ACC112 (cell line): Measurements from ENCODE around the gene EIPR1.

Experiments used
- H2AFZ ChIP-seq: fragments of 200-600 bp; sonication (generic); one replicate; pipeline ENCODE4 v1.6.0; 2017; ENCODE audit warnings: antibody characterized with exemption, low read length; ENCODE audit not compliant: unreplicated experiment
- H3K27ac ChIP-seq: fragments of 200-600 bp; sonication (generic); 2 replicates; pipeline ENCODE4 v1.5.1; 2014; ENCODE audit warnings: low read depth, mild to moderate bottlenecking, antibody characterized with exemption, low read length, moderate library complexity
- H3K27me3 ChIP-seq: fragments of 200-600 bp; sonication (generic); 2 replicates; pipeline ENCODE4 v1.6.1; 2014; ENCODE audit warnings: mild to moderate bottlenecking, antibody characterized with exemption, low read length, moderate library complexity, mixed read lengths; ENCODE audit not compliant: insufficient read depth
- H3K36me3 ChIP-seq: fragments of 200-600 bp; sonication (generic); 2 replicates; pipeline ENCODE4 v1.6.1; 2016; ENCODE audit warnings: mild to moderate bottlenecking, antibody characterized with exemption, low read length, moderate library complexity, mixed read lengths; ENCODE audit not compliant: insufficient read depth
- H3K4me1 ChIP-seq: fragments of 200-600 bp; sonication (generic); one replicate; pipeline ENCODE4 v1.6.1; 2016; ENCODE audit warnings: low read length, mixed read lengths; ENCODE audit not compliant: insufficient read depth, unreplicated experiment, control insufficient read depth
- H3K4me3 ChIP-seq: fragments of 200-600 bp; sonication (generic); 2 replicates; pipeline ENCODE4 v1.5.1; 2014; ENCODE audit warnings: mild to moderate bottlenecking, low read depth, low read length
- H3K79me2 ChIP-seq: fragments of 200-600 bp; sonication (generic); one replicate; pipeline ENCODE4 v1.6.0; 2016; ENCODE audit warnings: low read length; ENCODE audit not compliant: control insufficient read depth, unreplicated experiment, insufficient read depth

EIPR1 gene

DNA sequence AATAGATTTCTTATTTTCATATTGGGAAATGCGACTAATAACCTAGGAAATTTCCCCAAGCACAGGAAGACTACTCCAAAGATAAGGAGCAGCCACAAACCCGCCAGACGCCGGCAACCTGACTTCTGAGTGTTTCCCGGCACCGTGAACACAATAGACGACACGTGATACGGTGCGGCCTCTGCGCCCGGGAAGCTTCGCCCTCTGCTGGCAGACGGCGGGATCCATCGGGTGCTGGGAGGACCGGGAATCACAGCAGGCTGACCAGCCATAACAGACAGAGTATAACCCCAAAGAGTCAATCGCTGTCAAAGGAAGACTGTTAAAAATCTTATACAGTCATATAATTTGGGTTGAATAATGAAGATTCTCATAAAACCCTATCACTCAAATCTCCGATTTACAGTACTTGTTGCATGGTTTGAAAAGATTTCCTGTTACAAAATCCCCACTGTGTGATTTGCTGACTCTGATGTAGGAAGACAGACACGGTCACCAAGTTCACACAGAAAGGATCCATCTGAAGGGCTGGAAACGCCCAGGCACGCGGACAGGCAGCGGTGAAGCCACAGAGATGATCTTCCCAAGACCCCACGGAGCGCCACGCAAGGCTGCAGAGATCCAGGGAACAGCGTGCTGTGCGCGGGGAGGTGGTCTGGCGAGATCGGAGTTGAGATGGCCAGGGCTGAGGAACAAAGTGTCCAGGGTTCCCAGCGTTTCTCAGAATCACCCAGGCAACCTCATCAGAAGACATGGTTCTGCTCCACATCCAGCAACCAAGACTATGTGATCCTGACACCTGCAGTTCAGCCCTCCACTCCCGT lies 73.8 kb downstream of the EIPR1 start:
- Histone ChIP-seq H3K27ac (no peak overlapping the region), H3K36me3 (no peaks in the 10 kb centered on the region), H3K4me3 (no peak overlapping the region), H3K79me2 (peaks cover 8% of the 10 kb centered on the region), H3K27me3 (no peaks in the 10 kb centered on the region), H3K4me1 (no peaks in the 10 kb centered on the region), H2AFZ (peak overlapping the region; percentile 61)

- H3K27me3 ChIP-seq, result no peaks in the 10 kb centered on the region
- no peak overlapping the region for H3K4me3 ChIP-seq
- H3K4me1 ChIP-seq, result no peaks in the 10 kb centered on the region
- peaks cover 4% of the 10 kb centered on the region for H3K79me2 ChIP-seq
- H3K36me3 ChIP-seq, result no peaks in the 10 kb centered on the region
- no peak overlapping the region for H3K27ac ChIP-seq
- H2AFZ ChIP-seq, result peak overlapping the region; percentile 61
Observed at GRCh38 chr2:3302751-3303582, 74.7 kb downstream of the EIPR1 start.

DNA sequence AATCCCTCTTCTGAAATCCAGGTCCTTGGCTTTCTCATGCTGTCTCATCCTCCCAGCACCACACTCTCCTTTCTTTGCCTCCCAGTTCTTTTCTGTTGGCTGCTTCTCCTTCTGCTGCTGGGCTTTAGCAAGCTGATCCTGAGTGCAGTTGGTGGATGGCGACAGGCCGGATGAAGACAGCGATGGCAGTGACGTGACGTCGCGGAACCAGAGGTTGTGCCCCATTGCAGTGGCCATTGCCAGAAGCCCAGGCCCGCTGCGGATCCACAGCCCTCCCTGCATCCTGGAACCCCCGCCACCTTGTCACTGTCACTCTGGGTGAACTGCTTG lies 75.2 kb downstream of the EIPR1 start:
- no peaks in the 10 kb centered on the region for H3K36me3 ChIP-seq
- no peak overlapping the region for H3K27ac ChIP-seq
- no peaks in the 10 kb centered on the region for H3K4me1 ChIP-seq
- H2AFZ ChIP-seq, result no peak overlapping the region
- no peaks in the 10 kb centered on the region for H3K27me3 ChIP-seq
- H3K4me3 ChIP-seq, result no peak overlapping the region
- H3K79me2 ChIP-seq, result peaks cover 4% of the 10 kb centered on the region

DNA sequence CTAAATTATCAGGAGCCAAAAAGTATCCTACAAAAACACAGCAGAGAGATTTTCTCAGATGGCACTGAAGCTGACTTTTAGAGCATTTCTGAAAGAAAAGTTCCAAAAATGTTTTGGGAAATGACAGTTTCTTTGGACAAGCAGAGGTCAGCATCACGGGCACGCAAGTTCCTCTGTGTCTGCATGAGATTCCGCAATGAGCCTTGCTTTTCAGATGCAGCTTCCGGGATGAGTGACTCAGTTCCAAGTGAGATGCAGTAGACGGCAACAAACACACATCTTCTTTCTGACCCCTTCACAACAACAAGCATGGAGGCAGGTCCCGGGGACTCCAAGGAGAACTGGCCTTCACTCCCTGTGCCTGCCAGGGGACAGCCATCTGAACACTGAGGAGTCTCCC lies 76.6 kb downstream of the EIPR1 start:
- peaks cover 4% of the 10 kb centered on the region for H3K79me2 ChIP-seq
- no peak overlapping the region for H3K27ac ChIP-seq
- H3K4me3 ChIP-seq, result no peak overlapping the region
- no peaks in the 10 kb centered on the region for H3K27me3 ChIP-seq
- H3K36me3 ChIP-seq, result no peaks in the 10 kb centered on the region
- H3K4me1 ChIP-seq, result no peaks in the 10 kb centered on the region
- H2AFZ ChIP-seq, result no peak overlapping the region

- no peaks in the 10 kb centered on the region for H3K27me3 ChIP-seq
- H3K79me2 ChIP-seq, result peaks cover 4% of the 10 kb centered on the region
- H3K27ac ChIP-seq, result no peak overlapping the region
- H3K4me3 ChIP-seq, result no peak overlapping the region
- no peaks in the 10 kb centered on the region for H3K4me1 ChIP-seq
- no peak overlapping the region for H2AFZ ChIP-seq
- no peaks in the 10 kb centered on the region for H3K36me3 ChIP-seq
Observed at GRCh38 chr2:3300224-3300995, 77.2 kb downstream of the EIPR1 start.

DNA sequence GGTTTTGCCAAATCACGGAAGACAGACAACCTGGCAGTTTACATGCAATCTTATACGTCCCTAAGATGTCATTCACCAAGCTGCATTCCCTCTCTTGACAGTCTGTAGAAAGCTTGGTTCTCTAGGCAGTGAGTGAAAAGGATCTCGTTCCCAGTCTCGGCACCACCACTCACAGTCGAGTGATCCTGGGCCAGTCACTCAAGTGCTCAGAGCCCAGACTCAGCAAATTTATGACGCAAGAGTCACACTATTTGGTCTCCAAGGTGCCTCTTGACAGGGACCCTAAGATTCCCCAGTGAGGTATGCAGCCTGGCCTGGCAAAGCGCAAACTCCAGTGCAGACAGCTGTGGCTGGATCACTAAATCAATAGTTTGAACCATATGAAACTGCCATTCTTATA lies 77.9 kb downstream of the EIPR1 start:
- H3K79me2 ChIP-seq, result peaks cover 4% of the 10 kb centered on the region
- H3K36me3 ChIP-seq, result no peaks in the 10 kb centered on the region
- H3K4me3 ChIP-seq, result no peak overlapping the region
- no peak overlapping the region for H2AFZ ChIP-seq
- H3K27me3 ChIP-seq, result no peaks in the 10 kb centered on the region
- no peak overlapping the region for H3K27ac ChIP-seq
- no peaks in the 10 kb centered on the region for H3K4me1 ChIP-seq

GRCh38 chr2:3299130-3299529 lies 78.5 kb downstream of the EIPR1 start:
- Histone ChIP-seq H2AFZ (no peak overlapping the region), H3K27me3 (no peaks in the 10 kb centered on the region), H3K4me1 (no peaks in the 10 kb centered on the region), H3K27ac (no peak overlapping the region), H3K36me3 (no peaks in the 10 kb centered on the region), H3K79me2 (peaks cover 4% of the 10 kb centered on the region), H3K4me3 (no peak overlapping the region)

DNA sequence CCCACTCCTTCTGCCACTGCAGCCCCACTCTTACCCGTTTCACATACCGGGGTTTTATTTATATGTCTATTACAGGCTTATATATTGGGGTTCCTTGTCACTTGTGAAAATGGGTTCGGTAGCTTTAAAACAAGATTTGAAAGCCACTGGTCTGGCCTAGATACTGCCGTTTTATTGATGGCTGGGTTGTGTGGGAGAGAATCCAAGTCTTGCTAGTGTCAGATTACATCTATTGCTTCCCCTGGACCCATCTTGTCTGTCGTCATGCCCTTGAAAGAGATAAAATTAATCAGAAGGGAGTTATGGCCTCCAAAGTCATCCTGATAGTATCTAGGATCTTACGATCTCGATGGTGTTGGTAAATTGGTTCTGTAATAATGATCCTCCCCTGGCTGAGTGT lies 79.4 kb downstream of the EIPR1 start:
- Histone ChIP-seq H3K4me1 (no peaks in the 10 kb centered on the region), H3K27me3 (no peaks in the 10 kb centered on the region), H3K27ac (no peak overlapping the region), H2AFZ (no peak overlapping the region), H3K36me3 (no peaks in the 10 kb centered on the region), H3K79me2 (peaks cover 4% of the 10 kb centered on the region), H3K4me3 (no peak overlapping the region)

DNA sequence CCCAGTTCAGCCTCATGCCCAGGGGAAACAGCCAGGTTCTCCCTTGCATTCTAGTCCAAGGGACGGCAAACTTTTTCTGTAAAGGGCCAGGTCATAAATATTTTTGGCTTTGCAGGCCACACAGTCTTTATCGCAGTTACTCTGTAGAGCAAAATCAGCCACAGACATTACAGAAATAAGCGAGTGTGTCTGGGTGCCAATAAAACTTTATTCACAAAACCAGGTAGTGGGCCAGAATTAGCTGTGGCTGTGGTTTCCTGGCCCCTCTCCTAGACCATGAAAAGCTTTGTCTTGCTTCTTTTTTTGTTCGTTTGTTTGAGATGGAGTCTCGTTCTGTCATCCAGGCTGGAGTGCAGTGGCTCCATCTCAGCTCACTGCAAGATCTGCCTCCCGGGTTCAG lies 80.1 kb downstream of the EIPR1 start:
- Histone ChIP-seq H3K36me3 (no peaks in the 10 kb centered on the region), H3K4me3 (no peak overlapping the region), H3K79me2 (no peaks in the 10 kb centered on the region), H3K4me1 (no peaks in the 10 kb centered on the region), H3K27ac (no peak overlapping the region), H3K27me3 (no peaks in the 10 kb centered on the region), H2AFZ (no peak overlapping the region)

GRCh38 chr2:3296182-3296972 lies 81.2 kb downstream of the EIPR1 start:
- no peak overlapping the region for H3K27ac ChIP-seq
- no peaks in the 10 kb centered on the region for H3K27me3 ChIP-seq
- H3K36me3 ChIP-seq, result no peaks in the 10 kb centered on the region
- H3K79me2 ChIP-seq, result no peaks in the 10 kb centered on the region
- H3K4me1 ChIP-seq, result no peaks in the 10 kb centered on the region
- no peak overlapping the region for H2AFZ ChIP-seq
- no peak overlapping the region for H3K4me3 ChIP-seq
